Measurements from ENCODE around the gene GJB3.

GRCh38 chr1:34771573-34772371, 9.2 kb upstream of the GJB3 start:
- no peak for TF ChIP-seq CTCF (IDR thresholded peaks at IDR 0.05)
- TF ChIP-seq POLR2A (IDR thresholded peaks at IDR 0.05), result no peak

Measured in Peyer's patch (tissue), 4 donors.